Stimulated activated CD4-positive, alpha-beta T cell treated with anti-CD3 and anti-CD28 coated beads, Interleukin-1b, Interleukin-23, amount 100 ng/mL, for 1 hour (primary cell): ENCODE data around the gene RBX1.

Experiments
- DNase-seq, 2 donors: peaks; one replicate each; pipeline ENCODE4 v3.0.0-alpha.2; 2020; ENCODE audit warnings: low read depth in 2 of 2

RBX1 gene

GRCh38 chr22:41022470-41023298 lies 71.5 kb downstream of the RBX1 start:
- peak; percentile 47 to 74 for DNase-seq
